HG03108 (cell line): Measurements from ENCODE around the gene CNTN4.

Source experiments
- ATAC-seq: cut with Tn5 transposase; IDR thresholded peaks from one replicate; pipeline ENCODE4 v1.9.1; 2021; ENCODE audit warnings: moderate library complexity; ENCODE audit not compliant: unreplicated experiment

CNTN4 gene

GRCh38 chr3:2377281-2377680 is 278.6 kb downstream of the CNTN4 start:
- no peak for ATAC-seq

- ATAC-seq, result no peak
Measured at GRCh38 chr3:2390926-2391532, 292.4 kb downstream of the CNTN4 start.

GRCh38 chr3:2391896-2392295 is 293.2 kb downstream of the CNTN4 start:
- ATAC-seq, result no peak

GRCh38 chr3:2392981-2393380 is 294.3 kb downstream of the CNTN4 start:
- ATAC-seq, result no peak

- ATAC-seq, result no peak
Measured at GRCh38 chr3:2415083-2415482, 316.4 kb downstream of the CNTN4 start.

GRCh38 chr3:2420919-2421318 is 322.3 kb downstream of the CNTN4 start:
- no peak for ATAC-seq

- ATAC-seq, result no peak
Measured at GRCh38 chr3:2423143-2423542, 324.5 kb downstream of the CNTN4 start.

GRCh38 chr3:2441558-2441957 is 342.9 kb downstream of the CNTN4 start:
- ATAC-seq, result no peak

GRCh38 chr3:2446146-2446545 is 347.5 kb downstream of the CNTN4 start:
- ATAC-seq, result no peak

- no peak for ATAC-seq
Measured at GRCh38 chr3:2452249-2452648, 353.6 kb downstream of the CNTN4 start.

- ATAC-seq, result no peak
Measured at GRCh38 chr3:2454865-2455264, 356.2 kb downstream of the CNTN4 start.

GRCh38 chr3:2456788-2457187 is 358.1 kb downstream of the CNTN4 start:
- ATAC-seq, result no peak

- no peak for ATAC-seq
Measured at GRCh38 chr3:2458816-2459215, 360.1 kb downstream of the CNTN4 start.

- ATAC-seq, result no peak
Measured at GRCh38 chr3:2465842-2466241, 367.2 kb downstream of the CNTN4 start.

- no peak for ATAC-seq
Measured at GRCh38 chr3:2468816-2469215, 370.1 kb downstream of the CNTN4 start.

- no peak for ATAC-seq
Measured at GRCh38 chr3:2476996-2477395, 378.3 kb downstream of the CNTN4 start.

GRCh38 chr3:2477620-2478019 is 379.0 kb downstream of the CNTN4 start:
- no peak for ATAC-seq

GRCh38 chr3:2484162-2485026 is 385.7 kb downstream of the CNTN4 start:
- no peak for ATAC-seq

GRCh38 chr3:2485027-2485375 is 386.3 kb downstream of the CNTN4 start:
- no peak for ATAC-seq

GRCh38 chr3:2495746-2496145 is 397.1 kb downstream of the CNTN4 start:
- ATAC-seq, result no peak

- ATAC-seq, result no peak
Measured at GRCh38 chr3:2504912-2505311, 406.2 kb downstream of the CNTN4 start.

- ATAC-seq, result no peak
Measured at GRCh38 chr3:2506776-2507175, 408.1 kb downstream of the CNTN4 start.
